Lower lobe of right lung (tissue), 2 donors: ENCODE results near the gene FUOM. TPM values are rescaled to one million over a fixed set of nuclear protein-coding genes. Genes with fewer than 3 reads are reported as not detected.
A peak's percentile ranks its signal among the peaks of the same experiment; 100 is the strongest.

ENCODE experiments used
- ATAC-seq, 2 donors: fragments of 200-7000 bp; cut with Tn5 transposase; one replicate each; pipeline ENCODE4 v1.9.1; 2020 to 2022; ENCODE audit warnings: mild to moderate bottlenecking in 2 of 2, moderate library complexity in 2 of 2
- DNase-seq: peaks from one replicate; pipeline ENCODE4 v3.0.0-alpha.2; 2020
- H3K27ac ChIP-seq: fragments of 200-600 bp; one replicate; pipeline ENCODE4 v1.8.0; 2022
- H3K27me3 ChIP-seq: fragments of 200-600 bp; one replicate; pipeline ENCODE4 v1.8.0; 2022; ENCODE audit warnings: low read depth
- H3K36me3 ChIP-seq: fragments of 200-600 bp; one replicate; pipeline ENCODE4 v1.8.0; 2022; ENCODE audit warnings: mild to moderate bottlenecking
- H3K4me1 ChIP-seq: fragments of 200-600 bp; one replicate; pipeline ENCODE4 v1.8.0; 2022
- H3K4me3 ChIP-seq: fragments of 200-600 bp; one replicate; pipeline ENCODE4 v1.8.0; 2022; ENCODE audit warnings: mild to moderate bottlenecking
- H3K9me3 ChIP-seq: fragments of 200-600 bp; one replicate; pipeline ENCODE4 v1.8.0; 2022
- intact Hi-C: fragments of 100-400 bp; cut with DNase I; formaldehyde crosslinking; loops from one replicate; pipeline ENCODE4 v1.11.0; 2022
- total RNA-seq: library from RNA; stranded (reverse); fragmentation: NEBNext Ultra II Directional; extraction: Animal tissue kit (Norgen Biotek cat#: 25700); gene quantifications from one replicate; pipeline ENCODE4 v1.2.1, GENCODE V29; 2021
- TF ChIP-seq, protein P1 (sequence below): fragments of 200-600 bp; IDR thresholded peaks from one replicate; pipeline ENCODE4 v1.8.0; 2022; ENCODE audit warnings: antibody characterized with exemption, mild to moderate bottlenecking
- donor health status: DM: no; HTN: yes; CAD: no; lungs with severe emphysema.

Gene FUOM
- total RNA-seq, 1 donor from 2014 or later: 31.0 TPM

DNA sequence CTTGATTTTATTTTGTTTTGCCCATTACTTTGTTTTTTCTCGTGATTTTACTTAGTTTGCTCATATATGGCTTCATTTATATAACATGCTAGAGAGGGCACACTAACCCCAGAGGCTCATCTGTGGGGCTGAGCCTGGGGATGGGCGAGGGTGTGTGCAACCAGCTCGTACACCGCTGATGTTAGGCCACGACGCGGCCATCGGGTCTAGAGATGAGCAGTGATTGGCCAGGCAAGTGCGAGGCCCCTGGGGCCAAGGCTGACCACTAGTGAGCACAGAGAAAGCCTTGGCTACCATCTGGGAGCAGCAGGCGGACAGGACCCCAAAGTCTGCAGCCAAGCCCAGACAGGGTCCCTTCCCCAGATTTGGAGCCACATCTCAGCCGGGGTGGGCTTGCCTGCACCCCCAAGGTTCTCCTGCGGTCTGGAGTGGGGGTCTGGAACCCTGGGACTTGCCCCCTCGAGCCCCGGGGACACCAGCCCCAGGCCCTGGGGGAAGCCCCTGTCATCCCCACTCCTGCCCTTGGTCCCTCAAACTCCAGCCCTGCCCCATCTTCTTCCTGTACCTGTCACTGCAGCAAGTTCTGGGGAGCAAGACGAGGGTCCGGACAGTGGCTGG lies 3.7 kb downstream of the FUOM start:
- DNase-seq (no peak), ATAC-seq (no peak)
- TF ChIP-seq, protein P1, sequence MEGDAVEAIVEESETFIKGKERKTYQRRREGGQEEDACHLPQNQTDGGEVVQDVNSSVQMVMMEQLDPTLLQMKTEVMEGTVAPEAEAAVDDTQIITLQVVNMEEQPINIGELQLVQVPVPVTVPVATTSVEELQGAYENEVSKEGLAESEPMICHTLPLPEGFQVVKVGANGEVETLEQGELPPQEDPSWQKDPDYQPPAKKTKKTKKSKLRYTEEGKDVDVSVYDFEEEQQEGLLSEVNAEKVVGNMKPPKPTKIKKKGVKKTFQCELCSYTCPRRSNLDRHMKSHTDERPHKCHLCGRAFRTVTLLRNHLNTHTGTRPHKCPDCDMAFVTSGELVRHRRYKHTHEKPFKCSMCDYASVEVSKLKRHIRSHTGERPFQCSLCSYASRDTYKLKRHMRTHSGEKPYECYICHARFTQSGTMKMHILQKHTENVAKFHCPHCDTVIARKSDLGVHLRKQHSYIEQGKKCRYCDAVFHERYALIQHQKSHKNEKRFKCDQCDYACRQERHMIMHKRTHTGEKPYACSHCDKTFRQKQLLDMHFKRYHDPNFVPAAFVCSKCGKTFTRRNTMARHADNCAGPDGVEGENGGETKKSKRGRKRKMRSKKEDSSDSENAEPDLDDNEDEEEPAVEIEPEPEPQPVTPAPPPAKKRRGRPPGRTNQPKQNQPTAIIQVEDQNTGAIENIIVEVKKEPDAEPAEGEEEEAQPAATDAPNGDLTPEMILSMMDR: no peak
- intact Hi-C loops: no loop called here
- peaks cover 18% of the 10 kb centered on the region for H3K4me1 ChIP-seq
- no peaks in the 10 kb centered on the region for H3K9me3 ChIP-seq
- H3K36me3 ChIP-seq: no peaks in the 10 kb centered on the region
- H3K27me3 ChIP-seq: peaks cover 11% of the 10 kb centered on the region
- H3K27ac ChIP-seq: no peak overlapping the region
- H3K4me3 ChIP-seq: no peak overlapping the region

- TF ChIP-seq, protein P1: no peak
- Histone ChIP-seq H3K9me3 (no peaks in the 10 kb centered on the region), H3K4me1 (peaks cover 18% of the 10 kb centered on the region), H3K4me3 (no peak overlapping the region), H3K27me3 (peaks cover 15% of the 10 kb centered on the region), H3K27ac (no peak overlapping the region), H3K36me3 (no peaks in the 10 kb centered on the region)
- DNase-seq: peak; percentile 43
- intact Hi-C loops: no loop called here
- ATAC-seq: no peak
These were observed 4.4 kb downstream of the FUOM start for GRCh38 chr10:133353202-133353959.

DNA sequence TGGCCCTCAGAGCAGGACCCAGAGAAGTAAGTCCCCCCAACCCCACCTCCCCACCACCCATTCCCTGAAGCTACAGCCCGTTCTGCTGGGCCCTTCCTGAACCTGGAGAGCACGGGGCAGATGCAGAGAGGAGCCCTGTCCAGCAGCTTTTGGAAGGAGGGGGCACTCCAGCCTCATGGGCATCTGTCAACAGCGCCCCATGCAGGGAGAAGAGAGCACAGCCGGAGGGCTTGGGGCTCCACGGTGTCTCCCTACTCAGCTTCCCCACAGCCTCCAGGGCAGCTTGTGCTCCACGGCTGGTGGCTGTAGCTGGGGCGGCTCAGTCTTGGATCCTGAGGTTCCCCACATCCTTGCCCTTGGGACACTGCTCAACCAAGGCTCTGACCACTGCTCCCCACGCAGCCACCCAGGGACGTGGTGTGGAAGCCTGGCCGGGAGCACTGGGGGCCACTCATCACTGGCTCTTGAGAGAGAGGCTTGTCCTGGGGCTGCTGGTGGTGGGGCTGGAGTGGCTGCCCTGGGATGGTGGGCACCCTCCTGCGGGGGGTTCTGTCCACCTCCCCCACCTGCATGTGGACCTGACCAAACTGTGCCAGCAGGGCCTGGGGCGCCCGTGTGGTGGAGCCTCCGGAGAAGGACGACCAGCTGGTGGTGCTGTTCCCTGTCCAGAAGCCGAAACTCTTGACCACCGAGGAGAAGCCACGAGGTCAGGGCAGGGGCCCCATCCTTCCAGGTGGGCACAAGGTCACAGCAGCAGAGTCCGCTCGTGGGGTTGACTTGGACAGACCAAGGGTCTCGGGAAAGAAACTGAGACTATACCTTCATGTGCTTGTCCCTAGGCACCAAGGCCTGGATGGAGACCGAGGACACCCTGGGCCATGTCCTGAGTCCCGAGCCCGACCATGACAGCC lies 6.2 kb downstream of the FUOM start:
- H3K36me3 ChIP-seq: no peaks in the 10 kb centered on the region
- H3K4me3 ChIP-seq: no peak overlapping the region
- intact Hi-C loops: no loop called here
- TF ChIP-seq, protein P1: no peak
- peaks cover 31% of the 10 kb centered on the region for H3K27me3 ChIP-seq
- H3K27ac ChIP-seq: no peak overlapping the region
- no peaks in the 10 kb centered on the region for H3K9me3 ChIP-seq
- no peak for ATAC-seq
- peak; percentile 44 for DNase-seq
- H3K4me1 ChIP-seq: peaks cover 10% of the 10 kb centered on the region

- TF ChIP-seq, protein P1: no peak
- no peaks in the 10 kb centered on the region for H3K36me3 ChIP-seq
- no peak overlapping the region for H3K27ac ChIP-seq
- DNase-seq (peak; percentile 32), ATAC-seq (no peak)
- H3K4me3 ChIP-seq: no peak overlapping the region
- intact Hi-C loops: no loop called here
- no peaks in the 10 kb centered on the region for H3K9me3 ChIP-seq
- H3K4me1 ChIP-seq: peaks cover 3% of the 10 kb centered on the region
- peaks cover 38% of the 10 kb centered on the region for H3K27me3 ChIP-seq
These were observed 6.9 kb downstream of the FUOM start for GRCh38 chr10:133350950-133351329.

- Histone ChIP-seq H3K27me3 (peaks cover 38% of the 10 kb centered on the region), H3K9me3 (no peaks in the 10 kb centered on the region), H3K4me1 (no peaks in the 10 kb centered on the region), H3K36me3 (no peaks in the 10 kb centered on the region), H3K27ac (no peak overlapping the region), H3K4me3 (no peak overlapping the region)
- no peak for DNase-seq
- ATAC-seq: no peak
- intact Hi-C loops: no loop called here
- TF ChIP-seq, protein P1: no peak
These were observed 7.4 kb downstream of the FUOM start for GRCh38 chr10:133350283-133350949.
